HepG2 (cell line): ENCODE results near the gene OBSL1. TPM values are rescaled to one million over a fixed set of nuclear protein-coding genes. Genes with fewer than 3 reads are reported as not detected.
A peak's percentile ranks its signal among the peaks of the same experiment; 100 is the strongest.

Experiments
- ELF1 ChIP-seq: sonication (generic); formaldehyde crosslinking; IDR thresholded peaks from 2 replicates; pipeline ENCODE4 v1.4.0; 2020; ENCODE audit warnings: missing genetic modification reagents
- HNF4A ChIP-seq: sonication (generic); formaldehyde crosslinking; IDR thresholded peaks from 2 replicates; pipeline ENCODE4 v1.4.0; 2020; ENCODE audit warnings: missing genetic modification reagents
- HNRNPH1 ChIP-seq: fragments of 200-400 bp; formaldehyde crosslinking; optimal IDR thresholded peaks from 2 replicates; pipeline ENCODE3; 2017; ENCODE audit warnings: mild to moderate bottlenecking, low read depth, low read length
- KLF13 ChIP-seq: sonication (generic); formaldehyde crosslinking; IDR thresholded peaks from 2 replicates; pipeline ENCODE4 v1.4.0; 2020; ENCODE audit warnings: mild to moderate bottlenecking, missing genetic modification reagents
- MXD4 ChIP-seq: IDR thresholded peaks from 2 replicates; pipeline ENCODE4 v1.6.1; 2016; ENCODE audit warnings: mild to moderate bottlenecking, missing biosample characterization, missing genetic modification reagents
- NKX3-1 ChIP-seq: sonication (generic); formaldehyde crosslinking; IDR thresholded peaks from 2 replicates; pipeline ENCODE4 v1.5.0; 2020; ENCODE audit warnings: missing genetic modification reagents
- NR1H2 ChIP-seq: sonication (generic); formaldehyde crosslinking; IDR thresholded peaks from 2 replicates; pipeline ENCODE4 v1.8.1; 2022; ENCODE audit warnings: low read depth, missing genetic modification reagents, borderline replicate concordance
- RFXANK ChIP-seq: IDR thresholded peaks from 2 replicates; pipeline ENCODE4 v1.6.1; 2016
- SALL2 ChIP-seq: sonication (generic); formaldehyde crosslinking; IDR thresholded peaks from 2 replicates; pipeline ENCODE4 v1.8.1; 2023; ENCODE audit warnings: mild to moderate bottlenecking, missing genetic modification reagents, inconsistent platforms
- TBX2 ChIP-seq: sonication (generic); formaldehyde crosslinking; IDR thresholded peaks from 2 replicates; pipeline ENCODE4 v1.5.0; 2020; ENCODE audit warnings: missing genetic modification reagents, mild to moderate bottlenecking, borderline replicate concordance
- TCF7L2 ChIP-seq: IDR thresholded peaks from 2 replicates; pipeline ENCODE4 v1.6.1; 2011; ENCODE audit warnings: mild to moderate bottlenecking, low read depth, low read length, moderate library complexity
- XBP1 ChIP-seq: sonication (generic); formaldehyde crosslinking; IDR thresholded peaks from 2 replicates; pipeline ENCODE4 v1.5.0; 2020; ENCODE audit warnings: missing genetic modification reagents
- ZBTB20 ChIP-seq: sonication (generic); formaldehyde crosslinking; IDR thresholded peaks from 2 replicates; pipeline ENCODE4 v1.8.1; 2023; ENCODE audit warnings: missing genetic modification reagents, low read depth, mild to moderate bottlenecking, borderline replicate concordance
- ZFP1 ChIP-seq: IDR thresholded peaks from 2 replicates; pipeline ENCODE4 v1.6.1; 2016
- ZFP62 ChIP-seq: sonication (generic); formaldehyde crosslinking; IDR thresholded peaks from 2 replicates; pipeline ENCODE4 v1.4.0; 2020; ENCODE audit warnings: missing genetic modification reagents
- ZMYM3 ChIP-seq: sonication (generic); formaldehyde crosslinking; IDR thresholded peaks from 2 replicates; pipeline ENCODE4 v1.5.1; 2020; ENCODE audit warnings: mild to moderate bottlenecking, missing genetic modification reagents
- ZNF260 ChIP-seq: sonication (generic); formaldehyde crosslinking; IDR thresholded peaks from 2 replicates; pipeline ENCODE4 v1.4.0; 2020; ENCODE audit warnings: missing genetic modification reagents, low read depth, mild to moderate bottlenecking, borderline replicate concordance
- ZNF44 ChIP-seq: sonication (generic); formaldehyde crosslinking; IDR thresholded peaks from 2 replicates; pipeline ENCODE4 v1.5.1; 2020; ENCODE audit warnings: mild to moderate bottlenecking, missing genetic modification reagents
- ZNF484 ChIP-seq: sonication (generic); formaldehyde crosslinking; IDR thresholded peaks from 2 replicates; pipeline ENCODE4 v1.5.1; 2020; ENCODE audit warnings: mild to moderate bottlenecking, low read depth, missing genetic modification reagents, borderline replicate concordance
- ZNF558 ChIP-seq: sonication (generic); formaldehyde crosslinking; IDR thresholded peaks from 2 replicates; pipeline ENCODE4 v1.9.0; 2022; ENCODE audit warnings: mild to moderate bottlenecking, missing genetic modification reagents, borderline replicate concordance
- ZNF652 ChIP-seq: IDR thresholded peaks from 2 replicates; pipeline ENCODE4 v1.6.1; 2016; ENCODE audit warnings: low read depth, borderline replicate concordance
- ZNF761 ChIP-seq: sonication (generic); formaldehyde crosslinking; conservative IDR thresholded peaks from 2 replicates; pipeline ENCODE4 v1.4.0; 2020; ENCODE audit warnings: mild to moderate bottlenecking, missing genetic modification reagents
- ZNF776 ChIP-seq: sonication (generic); formaldehyde crosslinking; IDR thresholded peaks from 2 replicates; pipeline ENCODE4 v1.4.0; 2020; ENCODE audit warnings: mild to moderate bottlenecking, missing genetic modification reagents
- polyA plus RNA-seq, 8 experiments: library from polyadenylated mRNA; depleted of rRNA in 3 of 8; stranded (reverse) in 7 of 8; unstranded in 1 of 8; fragments of >200 nt; fragmentation: Illumina TruSeq in 4 of 8; extraction: Trizol in 4 of 8; gene quantifications; 2 replicates each; pipeline versions ENCODE4 v1.2.1 to v1.2.3, GENCODE V29; 2011 to 2016; ENCODE audit warnings: low read depth in 4 of 8, missing spikeins in 1 of 8, mixed read lengths in 1 of 8; ENCODE audit not compliant: insufficient read depth in 1 of 8
- total RNA-seq, 5 experiments: library from RNA; depleted of rRNA; stranded (reverse); fragments of >200 nt; fragmentation: Illumina TruSeq; extraction: Trizol; gene quantifications; 2 replicates each; pipeline ENCODE4 v1.2.3, GENCODE V29; 2016; ENCODE audit warnings: low read depth in 1 of 5
- TF ChIP-seq, protein P1 (sequence below): sonication (generic); formaldehyde crosslinking; IDR thresholded peaks from 2 replicates; pipeline ENCODE4 v1.9.0; 2021; ENCODE audit warnings: missing genetic modification reagents, mild to moderate bottlenecking, borderline replicate concordance
- TF ChIP-seq, protein P2 (sequence below): sonication (generic); formaldehyde crosslinking; IDR thresholded peaks from 2 replicates; pipeline ENCODE4 v1.4.0; 2020; ENCODE audit warnings: missing genetic modification reagents
- TF ChIP-seq, protein P3 (sequence below): IDR thresholded peaks from 2 replicates; pipeline ENCODE4 v1.6.1; 2016; ENCODE audit warnings: mild to moderate bottlenecking, missing biosample characterization, missing genetic modification reagents
- TF ChIP-seq, protein P4 (sequence below): fragments of 450-650 bp; IDR thresholded peaks from 2 replicates; pipeline ENCODE4 v1.6.1; 2017

OBSL1 gene
- total and polyA plus RNA-seq, 2 of the 13 experiments (the other 11 are each of a cell fraction or from before 2014, with no cell fraction given): 86.7 to 218 TPM

DNA sequence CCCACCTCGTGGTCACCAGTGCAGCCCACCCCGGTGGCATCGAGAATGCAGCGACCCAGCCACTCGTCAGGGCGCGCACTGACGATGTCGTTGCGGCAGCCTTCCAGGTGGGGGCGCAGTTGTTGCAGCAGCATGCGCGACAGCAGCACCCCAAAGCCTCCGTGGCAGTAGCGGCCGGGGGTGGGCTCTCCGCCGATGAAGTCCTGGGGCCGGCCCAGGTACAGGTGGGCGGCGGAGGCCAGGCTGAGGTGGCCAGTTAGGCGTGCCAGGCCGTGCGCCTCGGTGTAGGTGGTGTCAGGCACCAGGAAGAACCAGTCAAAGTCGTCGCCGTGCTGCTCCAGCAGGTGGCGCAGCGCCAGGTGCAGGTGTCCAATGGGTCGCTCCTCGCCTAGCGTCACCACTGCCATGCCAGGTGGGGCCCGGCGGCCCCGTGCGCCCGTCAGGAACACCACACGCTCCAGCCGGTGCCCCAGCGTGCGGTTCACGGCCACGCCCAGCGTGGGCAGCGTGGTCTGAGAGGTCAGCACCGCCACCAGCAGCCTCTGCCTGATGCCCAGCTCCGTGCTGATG is 29.6 kb downstream of the OBSL1 start (continued):
- TF ChIP-seq, protein P1, sequence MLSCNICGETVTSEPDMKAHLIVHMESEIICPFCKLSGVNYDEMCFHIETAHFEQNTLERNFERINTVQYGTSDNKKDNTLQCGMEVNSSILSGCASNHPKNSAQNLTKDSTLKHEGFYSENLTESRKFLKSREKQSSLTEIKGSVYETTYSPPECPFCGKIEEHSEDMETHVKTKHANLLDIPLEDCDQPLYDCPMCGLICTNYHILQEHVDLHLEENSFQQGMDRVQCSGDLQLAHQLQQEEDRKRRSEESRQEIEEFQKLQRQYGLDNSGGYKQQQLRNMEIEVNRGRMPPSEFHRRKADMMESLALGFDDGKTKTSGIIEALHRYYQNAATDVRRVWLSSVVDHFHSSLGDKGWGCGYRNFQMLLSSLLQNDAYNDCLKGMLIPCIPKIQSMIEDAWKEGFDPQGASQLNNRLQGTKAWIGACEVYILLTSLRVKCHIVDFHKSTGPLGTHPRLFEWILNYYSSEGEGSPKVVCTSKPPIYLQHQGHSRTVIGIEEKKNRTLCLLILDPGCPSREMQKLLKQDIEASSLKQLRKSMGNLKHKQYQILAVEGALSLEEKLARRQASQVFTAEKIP: no peak
- TF ChIP-seq XBP1 (no peak), ZNF260 (CRISPR knock-in tag) (no peak), KLF13 (peak; percentile 51; the same call in 1 of the 2 replicates), ZNF484 (CRISPR knock-in tag) (no peak), ZBTB20 (CRISPR knock-in tag) (peak; percentile 79; the same call in 1 of the 2 replicates), ZFP62 (CRISPR knock-in tag) (no peak), ZNF44 (peak; percentile 70; the same call in 1 of the 2 replicates), RFXANK (no peak), SALL2 (CRISPR knock-in tag) (peak; percentile 82), ZNF776 (CRISPR knock-in tag) (peak; percentile 58; the same call in 1 of the 2 replicates), HNRNPH1 (no peak), ZNF652 (CRISPR knock-in tag) (no peak), NR1H2 (CRISPR knock-in tag) (no peak), ELF1 (CRISPR knock-in tag) (peak; percentile 85), TBX2 (CRISPR knock-in tag) (peak; percentile 91), ZNF761 (CRISPR knock-in tag) (peak; percentile 92; the same call in 1 of the 2 replicates), HNF4A (CRISPR knock-in tag) (no peak; the same call in 1 of the 2 replicates), MXD4 (peak; percentile 81), TCF7L2 (no peak), NKX3-1 (CRISPR knock-in tag) (no peak), ZNF558 (CRISPR knock-in tag) (no peak), ZFP1 (CRISPR knock-in tag) (no peak), ZMYM3 (CRISPR knock-in tag) (no peak)
- TF ChIP-seq, protein P2, sequence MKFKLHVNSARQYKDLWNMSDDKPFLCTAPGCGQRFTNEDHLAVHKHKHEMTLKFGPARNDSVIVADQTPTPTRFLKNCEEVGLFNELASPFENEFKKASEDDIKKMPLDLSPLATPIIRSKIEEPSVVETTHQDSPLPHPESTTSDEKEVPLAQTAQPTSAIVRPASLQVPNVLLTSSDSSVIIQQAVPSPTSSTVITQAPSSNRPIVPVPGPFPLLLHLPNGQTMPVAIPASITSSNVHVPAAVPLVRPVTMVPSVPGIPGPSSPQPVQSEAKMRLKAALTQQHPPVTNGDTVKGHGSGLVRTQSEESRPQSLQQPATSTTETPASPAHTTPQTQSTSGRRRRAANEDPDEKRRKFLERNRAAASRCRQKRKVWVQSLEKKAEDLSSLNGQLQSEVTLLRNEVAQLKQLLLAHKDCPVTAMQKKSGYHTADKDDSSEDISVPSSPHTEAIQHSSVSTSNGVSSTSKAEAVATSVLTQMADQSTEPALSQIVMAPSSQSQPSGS: peak; percentile 78
- TF ChIP-seq, protein P3, sequence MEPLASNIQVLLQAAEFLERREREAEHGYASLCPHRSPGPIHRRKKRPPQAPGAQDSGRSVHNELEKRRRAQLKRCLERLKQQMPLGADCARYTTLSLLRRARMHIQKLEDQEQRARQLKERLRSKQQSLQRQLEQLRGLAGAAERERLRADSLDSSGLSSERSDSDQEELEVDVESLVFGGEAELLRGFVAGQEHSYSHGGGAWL: peak; percentile 86; the same call in 1 of the 2 replicates
- TF ChIP-seq, protein P4, sequence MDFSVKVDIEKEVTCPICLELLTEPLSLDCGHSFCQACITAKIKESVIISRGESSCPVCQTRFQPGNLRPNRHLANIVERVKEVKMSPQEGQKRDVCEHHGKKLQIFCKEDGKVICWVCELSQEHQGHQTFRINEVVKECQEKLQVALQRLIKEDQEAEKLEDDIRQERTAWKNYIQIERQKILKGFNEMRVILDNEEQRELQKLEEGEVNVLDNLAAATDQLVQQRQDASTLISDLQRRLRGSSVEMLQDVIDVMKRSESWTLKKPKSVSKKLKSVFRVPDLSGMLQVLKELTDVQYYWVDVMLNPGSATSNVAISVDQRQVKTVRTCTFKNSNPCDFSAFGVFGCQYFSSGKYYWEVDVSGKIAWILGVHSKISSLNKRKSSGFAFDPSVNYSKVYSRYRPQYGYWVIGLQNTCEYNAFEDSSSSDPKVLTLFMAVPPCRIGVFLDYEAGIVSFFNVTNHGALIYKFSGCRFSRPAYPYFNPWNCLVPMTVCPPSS: no peak
